ENCODE data around the gene ROPN1L. TPM values are rescaled to one million over a fixed set of nuclear protein-coding genes. Genes with fewer than 3 reads are reported as not detected.

The ROPN1L gene
- total and polyA plus RNA-seq, 7 experiments from 2014 or later: 0.32 to 2.6 (median 1.4) TPM

DNA sequence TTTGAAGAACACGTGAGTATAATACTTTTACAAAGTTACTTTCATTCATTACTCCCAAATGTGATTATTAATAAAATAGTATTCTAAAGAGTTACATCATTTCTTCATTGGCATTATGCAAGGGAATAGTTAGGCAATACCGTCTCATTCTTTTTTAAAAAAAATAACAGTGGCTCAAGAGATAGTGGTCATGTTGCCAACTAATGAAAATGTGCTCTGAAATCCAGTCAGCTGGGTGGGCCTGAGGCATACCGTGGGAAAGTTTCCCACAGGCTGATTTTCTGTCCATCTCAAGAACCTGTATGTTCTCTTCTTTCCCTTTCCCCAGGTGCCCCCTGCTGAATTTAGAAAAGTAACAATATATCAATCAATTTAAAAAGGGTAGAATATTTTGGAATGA is 40.8 kb upstream of the ROPN1L start:
- CTCF ChIA-PET: no interaction called here
- Mint-ChIP-seq H3K27ac (peak overlapping the region in 1 of 9 donors; percentile 57), H3K4me1 (peaks cover 0 to 11% (median 7%) of the 10 kb centered on the region in 7 donors), H3K36me3 (peaks cover 10 to 40% (median 17%) of the 10 kb centered on the region in 5 donors), H3K27me3 (no peaks in the 10 kb centered on the region), H3K4me3 (no peak overlapping the region), H3K9me3 (no peaks in the 10 kb centered on the region)
- Histone ChIP-seq H3K36me3 (ENCODE audit: control insufficient read depth in 2 of 3, insufficient read depth in 3 of 3, low read length in 3 of 3) (peaks cover 5 to 65% (median 9%) of the 10 kb centered on the region in 3 experiments), H3K27ac (ENCODE audit: low read depth, low read length) (no peak overlapping the region), H3K4me3 (ENCODE audit: low read length) (no peak overlapping the region), H3K27me3 (ENCODE audit: control insufficient read depth in 2 of 2, insufficient read depth in 2 of 2, low read length in 2 of 2) (no peaks in the 10 kb centered on the region), H3K4me1 (ENCODE audit: control insufficient read depth in 2 of 2, insufficient read depth in 2 of 2, low read length in 2 of 2) (no peaks in the 10 kb centered on the region), H3K9me3 (ENCODE audit: control insufficient read depth in 2 of 3, low read length in 3 of 3) (no peaks in the 10 kb centered on the region)
- no peak for ATAC-seq
- intact Hi-C loops (cut with micrococcal nuclease): loop anchor here (1.0 to 5.0 kb wide), 3 partner anchors 14 to 117 kb away; no protein-coding TSS in a partner anchor
- POLR2A ChIA-PET: no interaction called here
- DNase-seq: no peak

DNA sequence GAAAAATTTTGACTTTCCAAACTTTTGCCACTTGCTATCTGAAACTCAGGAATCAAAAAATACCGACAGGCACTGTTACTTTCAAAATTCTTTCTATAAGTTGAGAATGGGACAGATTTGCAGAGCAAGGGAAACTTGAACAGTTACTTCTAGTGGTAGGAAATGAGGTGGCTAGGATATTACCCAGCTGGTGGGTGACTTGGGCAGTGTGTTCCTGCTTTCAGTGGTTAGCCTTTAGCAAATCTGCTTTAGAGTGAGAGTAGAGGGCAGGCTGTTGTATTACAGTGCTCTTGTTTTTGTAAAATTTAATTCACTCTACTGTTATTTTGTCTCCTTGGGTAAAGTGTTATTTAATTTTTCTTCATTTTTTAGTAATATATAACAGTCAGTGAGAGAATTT is 40.2 kb upstream of the ROPN1L start:
- H3K9me3 Mint-ChIP-seq: no peaks in the 10 kb centered on the region
- Histone ChIP-seq H3K36me3 (ENCODE audit: control insufficient read depth in 2 of 3, insufficient read depth in 3 of 3, low read length in 3 of 3) (peaks cover 8 to 66% (median 8%) of the 10 kb centered on the region in 3 experiments), H3K4me3 (ENCODE audit: low read length) (no peak overlapping the region), H3K27me3 (ENCODE audit: control insufficient read depth in 2 of 2, insufficient read depth in 2 of 2, low read length in 2 of 2) (no peaks in the 10 kb centered on the region), H3K27ac (ENCODE audit: low read depth, low read length) (no peak overlapping the region), H3K4me1 (ENCODE audit: control insufficient read depth in 2 of 2, insufficient read depth in 2 of 2, low read length in 2 of 2) (no peaks in the 10 kb centered on the region), H3K9me3 (ENCODE audit: control insufficient read depth in 2 of 3, low read length in 3 of 3) (no peaks in the 10 kb centered on the region)
- H3K4me1 Mint-ChIP-seq: peaks cover 0 to 8% (median 2%) of the 10 kb centered on the region in 7 donors
- peaks cover 5 to 37% (median 17%) of the 10 kb centered on the region in 5 donors for H3K36me3 Mint-ChIP-seq
- DNase-seq (no peak), ATAC-seq (no peak)
- CTCF ChIA-PET: no interaction called here
- H3K27ac Mint-ChIP-seq: peak overlapping the region in 2 of 9 donors; percentile 32 to 57
- intact Hi-C loops (cut with micrococcal nuclease): loop anchor here (1.0 to 5.0 kb wide), 3 partner anchors 13 to 117 kb away; no protein-coding TSS in a partner anchor
- H3K4me3 Mint-ChIP-seq: no peak overlapping the region
- POLR2A ChIA-PET: no interaction called here
- no peaks in the 10 kb centered on the region for H3K27me3 Mint-ChIP-seq

DNA sequence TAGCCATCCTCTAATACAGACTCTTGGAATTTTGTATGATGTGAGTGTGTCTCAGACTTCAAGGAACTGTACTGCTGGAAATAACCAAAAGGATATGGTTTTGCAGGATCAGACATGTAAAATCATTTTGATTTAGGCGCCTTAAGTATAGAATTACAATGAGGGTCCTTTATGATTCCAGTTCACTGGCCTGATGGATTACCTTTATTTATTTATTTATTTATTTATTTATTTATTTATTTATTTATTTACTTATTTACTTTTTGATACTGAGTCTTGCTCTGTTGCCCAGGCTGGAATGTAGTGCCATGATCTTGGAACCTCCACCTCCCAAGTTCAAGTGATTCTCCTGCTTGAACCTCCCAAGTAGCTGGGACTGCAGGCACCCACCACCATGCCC is 37.9 kb upstream of the ROPN1L start:
- POLR2A ChIA-PET: no interaction called here
- H3K27me3 Mint-ChIP-seq: no peaks in the 10 kb centered on the region

DNA sequence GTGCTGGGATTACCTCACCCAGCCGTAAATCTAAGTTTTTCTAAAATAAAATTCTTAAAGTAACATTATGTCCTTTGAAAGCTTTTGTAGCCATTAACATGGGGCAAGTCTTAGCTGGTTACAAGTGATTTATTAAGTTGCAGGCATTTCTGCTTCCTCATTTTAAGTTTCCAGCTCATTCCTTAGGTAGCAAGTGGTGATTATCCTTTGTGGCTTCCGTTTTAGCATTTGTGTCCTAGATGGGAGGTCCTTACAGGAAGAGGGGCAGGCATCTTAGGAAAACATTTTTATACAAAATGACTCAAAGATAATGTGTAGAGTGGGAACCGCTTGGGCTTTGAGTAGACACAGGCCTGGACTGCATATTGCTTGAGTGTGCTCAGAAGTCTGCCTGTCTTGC is 35.0 kb upstream of the ROPN1L start:
- H3K4me1 ChIP-seq (ENCODE audit: control insufficient read depth in 2 of 2, insufficient read depth in 2 of 2, low read length in 2 of 2): peaks cover 0 to 3% of the 10 kb centered on the region in 2 donors
- no peaks in the 10 kb centered on the region for H3K27me3 Mint-ChIP-seq
- no peaks in the 10 kb centered on the region for H3K9me3 Mint-ChIP-seq
- no peaks in the 10 kb centered on the region for H3K27me3 ChIP-seq (ENCODE audit: control insufficient read depth in 2 of 2, insufficient read depth in 2 of 2, low read length in 2 of 2)
- ATAC-seq (no peak), DNase-seq (no peak)
- ChIA-PET POLR2A (no interaction called here), CTCF (interaction anchor here (1.5 kb wide), 1 partner anchor 221 kb away, joined by 4 read pairs; no protein-coding TSS in a partner anchor)
- peak overlapping the region in 1 of 9 donors; percentile 18 for H3K27ac Mint-ChIP-seq
- H3K36me3 ChIP-seq (ENCODE audit: control insufficient read depth in 2 of 3, insufficient read depth in 3 of 3, low read length in 3 of 3): peaks cover 28 to 74% (median 35%) of the 10 kb centered on the region in 3 experiments
- peaks cover 10 to 42% (median 21%) of the 10 kb centered on the region in 5 donors for H3K36me3 Mint-ChIP-seq
- peaks cover 4 to 14% (median 8%) of the 10 kb centered on the region in 7 donors for H3K4me1 Mint-ChIP-seq
- intact Hi-C loops (cut with micrococcal nuclease): no loop called here
- no peak overlapping the region for H3K27ac ChIP-seq (ENCODE audit: low read depth, low read length)
- no peak overlapping the region for H3K4me3 Mint-ChIP-seq
- H3K4me3 ChIP-seq (ENCODE audit: low read length): no peak overlapping the region
- no peaks in the 10 kb centered on the region for H3K9me3 ChIP-seq (ENCODE audit: control insufficient read depth in 2 of 3, low read length in 3 of 3)

More for the DNA sequence above, 37.9 kb upstream of the ROPN1L start:
- no peak overlapping the region for H3K4me3 ChIP-seq (ENCODE audit: low read length)
- Mint-ChIP-seq H3K9me3 (no peaks in the 10 kb centered on the region), H3K27ac (no peak overlapping the region), H3K36me3 (peaks cover 10 to 35% (median 24%) of the 10 kb centered on the region in 5 donors), H3K4me1 (peaks cover 0 to 10% (median 5%) of the 10 kb centered on the region in 7 donors), H3K4me3 (no peak overlapping the region)
- no peaks in the 10 kb centered on the region for H3K9me3 ChIP-seq (ENCODE audit: control insufficient read depth in 2 of 3, low read length in 3 of 3)
- H3K4me1 ChIP-seq (ENCODE audit: control insufficient read depth in 2 of 2, insufficient read depth in 2 of 2, low read length in 2 of 2): no peaks in the 10 kb centered on the region
- peaks cover 11 to 65% (median 16%) of the 10 kb centered on the region in 3 experiments for H3K36me3 ChIP-seq (ENCODE audit: control insufficient read depth in 2 of 3, insufficient read depth in 3 of 3, low read length in 3 of 3)
- DNase-seq (no peak), ATAC-seq (no peak)
- CTCF ChIA-PET: no interaction called here
- intact Hi-C loops (cut with micrococcal nuclease): loop anchor here (2.0 to 5.0 kb wide), 2 partner anchors 47 to 49 kb away; no protein-coding TSS in a partner anchor
- no peaks in the 10 kb centered on the region for H3K27me3 ChIP-seq (ENCODE audit: control insufficient read depth in 2 of 2, insufficient read depth in 2 of 2, low read length in 2 of 2)
- no peak overlapping the region for H3K27ac ChIP-seq (ENCODE audit: low read depth, low read length)

DNA sequence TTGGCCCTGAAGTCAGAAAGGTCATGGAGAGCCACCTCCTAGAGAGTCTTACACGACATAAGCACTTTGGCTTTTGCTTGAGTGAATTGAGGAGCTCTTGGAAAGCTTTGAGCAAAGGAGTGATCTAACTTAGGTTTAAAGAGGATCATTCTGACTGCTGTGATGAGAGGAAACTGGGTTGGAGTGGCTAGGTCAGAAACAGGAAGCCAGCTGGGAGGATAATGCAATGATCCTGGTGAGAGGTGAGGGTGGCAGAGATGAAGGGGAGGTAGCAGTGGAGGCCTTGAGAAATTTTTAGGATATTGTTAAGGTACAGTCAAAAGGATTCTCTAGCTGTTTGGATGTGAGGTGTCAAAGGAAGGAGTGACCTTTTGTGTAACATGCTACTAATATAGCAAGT is 32.2 kb upstream of the ROPN1L start:
- peaks cover 3 to 14% (median 11%) of the 10 kb centered on the region in 7 donors for H3K4me1 Mint-ChIP-seq
- peak overlapping the region; percentile 5 to 91 (median 56) for H3K27ac Mint-ChIP-seq
- peaks cover 14 to 50% (median 25%) of the 10 kb centered on the region in 5 donors for H3K36me3 Mint-ChIP-seq
- intact Hi-C loops (cut with micrococcal nuclease): no loop called here
- no peaks in the 10 kb centered on the region for H3K9me3 Mint-ChIP-seq
- H3K27me3 Mint-ChIP-seq: no peaks in the 10 kb centered on the region
- no peak for DNase-seq
- no peak for ATAC-seq
- Histone ChIP-seq H3K9me3 (ENCODE audit: control insufficient read depth in 2 of 3, low read length in 3 of 3) (no peaks in the 10 kb centered on the region), H3K36me3 (ENCODE audit: control insufficient read depth in 2 of 3, insufficient read depth in 3 of 3, low read length in 3 of 3) (peaks cover 35 to 82% (median 45%) of the 10 kb centered on the region in 3 experiments), H3K27me3 (ENCODE audit: control insufficient read depth in 2 of 2, insufficient read depth in 2 of 2, low read length in 2 of 2) (no peaks in the 10 kb centered on the region), H3K27ac (ENCODE audit: low read depth, low read length) (no peak overlapping the region), H3K4me3 (ENCODE audit: low read length) (no peak overlapping the region), H3K4me1 (ENCODE audit: control insufficient read depth in 2 of 2, insufficient read depth in 2 of 2, low read length in 2 of 2) (peaks cover 0 to 3% of the 10 kb centered on the region in 2 donors)
- CTCF ChIA-PET: no interaction called here
- H3K4me3 Mint-ChIP-seq: no peak overlapping the region
- POLR2A ChIA-PET: interaction anchor here (1.1 kb wide), 1 partner anchor 56 kb away, joined by 3 read pairs; the partner anchor contains the start of gene MARCHF6

DNA sequence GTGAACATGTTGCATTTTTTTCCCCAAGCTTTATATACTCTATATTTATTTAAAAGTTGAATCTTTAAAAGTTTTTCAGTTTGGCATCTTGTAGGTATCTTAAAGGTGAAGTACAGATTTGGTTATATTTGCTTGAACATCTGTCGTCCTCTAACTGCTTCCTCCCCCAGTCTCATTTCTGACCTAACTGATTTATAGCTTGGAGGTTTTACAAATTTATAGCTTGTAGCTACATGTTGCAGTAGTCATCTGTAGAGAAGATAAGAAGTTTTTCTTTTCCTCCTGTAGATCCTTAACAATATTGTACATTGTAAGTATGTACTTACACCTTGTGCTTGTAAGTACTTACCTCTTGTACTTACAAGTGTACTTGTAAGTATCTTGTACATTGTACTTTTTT is 31.0 kb upstream of the ROPN1L start:
- ATAC-seq: no peak
- CTCF ChIA-PET: no interaction called here
- H3K36me3 ChIP-seq (ENCODE audit: control insufficient read depth in 2 of 3, insufficient read depth in 3 of 3, low read length in 3 of 3): peaks cover 32 to 82% (median 38%) of the 10 kb centered on the region in 3 experiments
- H3K4me3 ChIP-seq (ENCODE audit: low read length): no peak overlapping the region
- H3K4me1 ChIP-seq (ENCODE audit: control insufficient read depth in 2 of 2, insufficient read depth in 2 of 2, low read length in 2 of 2): peaks cover 0 to 3% of the 10 kb centered on the region in 2 donors
- Mint-ChIP-seq H3K9me3 (no peaks in the 10 kb centered on the region), H3K4me3 (no peak overlapping the region), H3K4me1 (peaks cover 3 to 14% (median 11%) of the 10 kb centered on the region in 7 donors), H3K36me3 (peaks cover 19 to 54% (median 29%) of the 10 kb centered on the region in 5 donors), H3K27me3 (no peaks in the 10 kb centered on the region), H3K27ac (no peak overlapping the region)
- no peak overlapping the region for H3K27ac ChIP-seq (ENCODE audit: low read depth, low read length)
- no peaks in the 10 kb centered on the region for H3K27me3 ChIP-seq (ENCODE audit: control insufficient read depth in 2 of 2, insufficient read depth in 2 of 2, low read length in 2 of 2)
- intact Hi-C loops (cut with micrococcal nuclease): no loop called here
- H3K9me3 ChIP-seq (ENCODE audit: control insufficient read depth in 2 of 3, low read length in 3 of 3): no peaks in the 10 kb centered on the region
- no peak for DNase-seq
- POLR2A ChIA-PET: no interaction called here

DNA sequence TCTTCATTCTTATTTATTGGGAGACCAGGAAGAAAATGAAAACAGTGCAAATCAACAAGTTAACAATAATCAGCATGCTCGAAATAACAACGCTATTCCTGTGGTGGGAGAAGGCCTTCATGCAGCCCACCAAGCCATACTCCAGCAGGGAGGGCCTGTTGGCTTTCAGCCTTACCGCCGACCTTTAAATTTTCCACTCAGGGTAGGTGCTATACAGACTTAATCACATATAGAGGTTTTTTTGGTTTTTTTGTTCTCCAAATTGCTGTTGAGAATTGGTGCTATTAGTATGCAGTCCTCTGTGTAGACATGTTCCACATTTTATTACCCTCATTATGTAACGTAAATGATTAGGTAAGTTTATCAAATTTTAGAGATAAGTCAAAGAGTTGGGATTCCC is 30.3 kb upstream of the ROPN1L start:
- DNase-seq (no peak), ATAC-seq (no peak)
- H3K27me3 ChIP-seq (ENCODE audit: control insufficient read depth in 2 of 2, insufficient read depth in 2 of 2, low read length in 2 of 2): no peaks in the 10 kb centered on the region
- Mint-ChIP-seq H3K36me3 (peaks cover 19 to 50% (median 30%) of the 10 kb centered on the region in 5 donors), H3K4me1 (peaks cover 3 to 14% (median 11%) of the 10 kb centered on the region in 7 donors), H3K9me3 (no peaks in the 10 kb centered on the region), H3K27me3 (no peaks in the 10 kb centered on the region), H3K27ac (peak overlapping the region in 2 of 9 donors; percentile 15 to 37), H3K4me3 (no peak overlapping the region)
- CTCF ChIA-PET: no interaction called here
- H3K9me3 ChIP-seq (ENCODE audit: control insufficient read depth in 2 of 3, low read length in 3 of 3): no peaks in the 10 kb centered on the region
- peaks cover 0 to 3% of the 10 kb centered on the region in 2 donors for H3K4me1 ChIP-seq (ENCODE audit: control insufficient read depth in 2 of 2, insufficient read depth in 2 of 2, low read length in 2 of 2)
- no peak overlapping the region for H3K4me3 ChIP-seq (ENCODE audit: low read length)
- peaks cover 27 to 75% (median 38%) of the 10 kb centered on the region in 3 experiments for H3K36me3 ChIP-seq (ENCODE audit: control insufficient read depth in 2 of 3, insufficient read depth in 3 of 3, low read length in 3 of 3)
- POLR2A ChIA-PET: no interaction called here
- intact Hi-C loops (cut with micrococcal nuclease): no loop called here
- H3K27ac ChIP-seq (ENCODE audit: low read depth, low read length): no peak overlapping the region
